Stimulated activated CD8-positive, alpha-beta memory T cell treated with anti-CD3 and anti-CD28 coated beads, Interleukin-7, amount 100 ng/mL, for 1 hour (primary cell): ENCODE results near the gene RRP12.
"Not testable (repeated sequence)": the region's sequence is repeated elsewhere in the genome, so short reads cannot be mapped to it uniquely, and the experiment has no call there.

Source experiments
- DNase-seq, 2 donors: peaks; one replicate each; pipeline ENCODE4 v3.0.0-alpha.2; 2020; ENCODE audit warnings: low read depth in 2 of 2

The RRP12 gene

GRCh38 chr10:97400665-97401454 lies at the start of gene RRP12:
TSS of gene RRP12 (minus strand) at chr10:97401340. CDS start at chr10:97401231, 109 bp downstream.
- peak; percentile 54 to 55 for DNase-seq

GRCh38 chr10:97450828-97451227 lies 49.7 kb upstream of the RRP12 start:
- no peak for DNase-seq

- DNase-seq, result peak; percentile 75 to 81
Measured at GRCh38 chr10:97445722-97446639, 44.8 kb upstream of the RRP12 start, which contains the start of the genes EXOSC1 and ZDHHC16. TSS of gene EXOSC1 (minus strand) at chr10:97446006. CDS start at chr10:97445985, 21 bp downstream. TSS of gene ZDHHC16 (plus strand) at chr10:97446175. CDS start at chr10:97451676, 5,501 bp downstream.

GRCh38 chr10:97445357-97445721 lies 44.2 kb upstream of the RRP12 start:
- DNase-seq, result no peak

- no peak for DNase-seq
Measured at GRCh38 chr10:97444212-97444611, 43.1 kb upstream of the RRP12 start.

- DNase-seq, result no peak
Measured at GRCh38 chr10:97442277-97442676, 41.1 kb upstream of the RRP12 start.

GRCh38 chr10:97435211-97435610 lies 34.1 kb upstream of the RRP12 start:
- DNase-seq, result no peak

- no peak for DNase-seq
Measured at GRCh38 chr10:97434557-97434956, 33.4 kb upstream of the RRP12 start.

GRCh38 chr10:97434055-97434454 lies 32.9 kb upstream of the RRP12 start:
- DNase-seq, result no peak

GRCh38 chr10:97428572-97428981 lies 27.4 kb upstream of the RRP12 start:
- DNase-seq, result no peak

GRCh38 chr10:97427571-97428179 lies 26.5 kb upstream of the RRP12 start:
- DNase-seq, result no peak

GRCh38 chr10:97426776-97427570 lies 25.8 kb upstream of the RRP12 start:
- DNase-seq, result no peak

GRCh38 chr10:97425964-97426775 lies 25.0 kb upstream of the RRP12 start, which contains the start of gene PGAM1:
TSS of gene PGAM1 (plus strand) at chr10:97426191. CDS start at chr10:97426308, 117 bp downstream.
- DNase-seq, result peak; percentile 86

GRCh38 chr10:97423757-97424098 lies 22.6 kb upstream of the RRP12 start:
- DNase-seq, result not testable (repeated sequence)

GRCh38 chr10:97416565-97416964 lies 15.4 kb upstream of the RRP12 start:
- DNase-seq, result no peak

- DNase-seq, result no peak
Measured at GRCh38 chr10:97412891-97413304, 11.8 kb upstream of the RRP12 start.

- DNase-seq, result no peak
Measured at GRCh38 chr10:97411406-97411805, 10.3 kb upstream of the RRP12 start.

GRCh38 chr10:97408496-97408992 lies 7.4 kb upstream of the RRP12 start:
- no peak for DNase-seq

GRCh38 chr10:97407952-97408248 lies 6.8 kb upstream of the RRP12 start:
- DNase-seq, result no peak

- DNase-seq, result peak in 1 of 2 donors; percentile 31
Measured at GRCh38 chr10:97407211-97407951, 6.2 kb upstream of the RRP12 start.
